Mesothelial cell of epicardium (in vitro differentiated cells): ENCODE measurements around the gene RPL27A. TPM values are rescaled to one million over a fixed set of nuclear protein-coding genes. Genes with fewer than 3 reads are reported as not detected.

Experiments used
- DNase-seq, 2 experiments: peaks; one replicate each; pipeline ENCODE4 v3.0.0; 2021; ENCODE audit warnings: low spot score in 2 of 2; ENCODE audit not compliant: unreplicated experiment in 2 of 2
- H3K27ac Mint-ChIP-seq: 2 replicates; pipeline ENCODE4 v1.8.0; 2021; ENCODE audit warnings: mixed read lengths
- H3K27me3 Mint-ChIP-seq: 2 replicates; pipeline ENCODE4 v1.8.0; 2021; ENCODE audit warnings: low read depth, mixed read lengths
- H3K36me3 Mint-ChIP-seq: 2 replicates; pipeline ENCODE4 v1.8.0; 2021; ENCODE audit warnings: mixed read lengths
- H3K4me1 Mint-ChIP-seq: 2 replicates; pipeline ENCODE4 v1.8.0; 2021; ENCODE audit warnings: mixed read lengths
- H3K4me3 Mint-ChIP-seq: 2 replicates; pipeline ENCODE4 v1.8.0; 2021; ENCODE audit warnings: mild to moderate bottlenecking, moderate library complexity, mixed read lengths
- H3K9me3 Mint-ChIP-seq: 2 replicates; pipeline ENCODE4 v1.8.0; 2021; ENCODE audit warnings: mixed read lengths
- total RNA-seq: library from RNA; stranded (reverse); gene quantifications from 3 replicates; pipeline ENCODE4 v1.2.1, GENCODE V29; 2021
- TF ChIP-seq, protein P1 (sequence below): fragments of 200-600 bp; sonication (generic); IDR thresholded peaks from one replicate; pipeline ENCODE4 v1.5.0; 2021; ENCODE audit warnings: antibody characterized with exemption; ENCODE audit not compliant: unreplicated experiment

The RPL27A gene
- total RNA-seq, 1 donor from 2014 or later: 923 TPM

DNA sequence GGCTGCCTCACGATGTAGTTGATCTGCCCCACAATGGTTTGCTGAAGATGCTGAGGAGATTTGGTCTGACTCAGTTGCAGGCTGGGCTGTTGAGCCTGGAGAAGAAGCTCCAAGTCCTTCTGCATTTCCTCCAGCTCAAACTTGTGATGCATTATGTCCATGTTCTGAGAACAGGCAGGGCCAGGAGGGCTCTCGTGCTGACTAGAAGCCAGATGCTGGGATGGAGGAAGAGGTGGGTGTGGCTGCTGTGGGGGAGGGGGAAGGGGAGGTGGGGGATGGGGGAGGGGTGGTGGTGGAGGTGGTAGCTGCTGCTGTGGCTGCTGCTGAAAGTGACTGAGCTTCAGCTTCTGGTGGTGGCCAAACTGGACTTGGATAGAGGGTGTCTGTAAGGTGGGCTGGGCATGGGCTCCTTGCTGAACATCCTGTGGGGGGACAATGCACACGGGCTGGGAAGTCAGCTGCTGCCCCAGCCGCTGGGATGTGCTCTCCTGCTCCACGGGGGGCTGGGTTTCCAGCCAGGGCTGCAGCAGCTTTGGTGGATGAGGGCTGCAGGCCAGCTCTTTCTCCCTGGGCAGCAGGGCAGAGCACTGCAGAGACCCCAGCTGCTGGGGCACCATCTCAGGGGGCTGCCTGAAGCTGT, 42.2 kb upstream of the RPL27A start:
- DNase-seq: no peak
- TF ChIP-seq, protein P1, sequence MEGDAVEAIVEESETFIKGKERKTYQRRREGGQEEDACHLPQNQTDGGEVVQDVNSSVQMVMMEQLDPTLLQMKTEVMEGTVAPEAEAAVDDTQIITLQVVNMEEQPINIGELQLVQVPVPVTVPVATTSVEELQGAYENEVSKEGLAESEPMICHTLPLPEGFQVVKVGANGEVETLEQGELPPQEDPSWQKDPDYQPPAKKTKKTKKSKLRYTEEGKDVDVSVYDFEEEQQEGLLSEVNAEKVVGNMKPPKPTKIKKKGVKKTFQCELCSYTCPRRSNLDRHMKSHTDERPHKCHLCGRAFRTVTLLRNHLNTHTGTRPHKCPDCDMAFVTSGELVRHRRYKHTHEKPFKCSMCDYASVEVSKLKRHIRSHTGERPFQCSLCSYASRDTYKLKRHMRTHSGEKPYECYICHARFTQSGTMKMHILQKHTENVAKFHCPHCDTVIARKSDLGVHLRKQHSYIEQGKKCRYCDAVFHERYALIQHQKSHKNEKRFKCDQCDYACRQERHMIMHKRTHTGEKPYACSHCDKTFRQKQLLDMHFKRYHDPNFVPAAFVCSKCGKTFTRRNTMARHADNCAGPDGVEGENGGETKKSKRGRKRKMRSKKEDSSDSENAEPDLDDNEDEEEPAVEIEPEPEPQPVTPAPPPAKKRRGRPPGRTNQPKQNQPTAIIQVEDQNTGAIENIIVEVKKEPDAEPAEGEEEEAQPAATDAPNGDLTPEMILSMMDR: no peak
- Mint-ChIP-seq H3K27ac (no peak overlapping the region), H3K27me3 (no peaks in the 10 kb centered on the region), H3K4me1 (peaks cover 5% of the 10 kb centered on the region), H3K9me3 (peaks cover 13% of the 10 kb centered on the region), H3K4me3 (no peak overlapping the region), H3K36me3 (peaks cover 22% of the 10 kb centered on the region)

DNA sequence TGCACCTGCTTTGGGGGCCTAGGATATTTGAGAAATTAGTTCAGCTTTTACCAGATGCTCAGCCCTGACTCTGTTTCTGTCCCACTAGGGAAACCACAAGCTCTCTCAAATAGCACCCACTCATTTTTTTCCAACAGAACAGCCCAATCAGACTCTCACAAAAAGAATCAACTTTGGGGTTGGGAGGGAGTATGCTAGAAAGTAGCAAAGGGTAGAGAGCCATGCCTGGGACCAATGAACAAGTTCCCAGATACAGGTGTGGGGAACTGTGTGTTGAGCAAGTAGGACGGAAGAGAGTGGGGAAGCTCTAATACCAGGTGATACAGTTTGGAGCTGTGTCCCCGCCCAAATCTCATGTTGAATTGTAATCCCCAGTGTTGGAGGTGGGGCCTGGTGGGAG, 41.3 kb upstream of the RPL27A start:
- Mint-ChIP-seq H3K36me3 (peaks cover 16% of the 10 kb centered on the region), H3K27ac (no peak overlapping the region), H3K4me3 (no peak overlapping the region), H3K4me1 (peaks cover 5% of the 10 kb centered on the region), H3K27me3 (no peaks in the 10 kb centered on the region), H3K9me3 (peaks cover 7% of the 10 kb centered on the region)
- no peak for DNase-seq
- TF ChIP-seq, protein P1: no peak

GRCh38 chr11:8642196-8642841, 40.3 kb upstream of the RPL27A start:
- no peaks in the 10 kb centered on the region for H3K27me3 Mint-ChIP-seq
- no peaks in the 10 kb centered on the region for H3K9me3 Mint-ChIP-seq
- H3K36me3 Mint-ChIP-seq: peaks cover 9% of the 10 kb centered on the region
- no peak overlapping the region for H3K4me3 Mint-ChIP-seq
- peaks cover 5% of the 10 kb centered on the region for H3K4me1 Mint-ChIP-seq
- H3K27ac Mint-ChIP-seq: no peak overlapping the region
- TF ChIP-seq, protein P1: no peak
- no peak for DNase-seq

DNA sequence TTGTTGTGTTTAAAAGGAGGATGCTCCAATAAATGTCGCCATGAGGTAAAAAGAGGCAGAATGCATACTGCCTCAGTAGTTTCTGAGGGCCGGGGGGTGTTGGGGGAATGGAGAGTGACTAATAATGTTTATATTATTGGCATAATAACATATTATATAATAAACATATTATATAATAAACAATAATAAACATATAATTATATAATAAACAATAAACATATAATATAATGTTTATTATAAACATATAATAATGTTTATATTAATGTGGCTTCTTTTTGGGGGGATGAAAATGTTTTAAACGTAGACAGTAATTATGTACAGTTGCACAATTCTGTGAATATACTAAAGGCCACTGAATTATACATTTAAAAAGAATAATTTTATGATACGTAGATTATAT, 35.7 kb upstream of the RPL27A start:
- H3K36me3 Mint-ChIP-seq: no peaks in the 10 kb centered on the region
- H3K9me3 Mint-ChIP-seq: no peaks in the 10 kb centered on the region
- H3K4me3 Mint-ChIP-seq: no peak overlapping the region
- H3K4me1 Mint-ChIP-seq: peaks cover 5% of the 10 kb centered on the region
- no peaks in the 10 kb centered on the region for H3K27me3 Mint-ChIP-seq
- DNase-seq: no peak
- no peak overlapping the region for H3K27ac Mint-ChIP-seq
- TF ChIP-seq, protein P1: no peak

GRCh38 chr11:8649361-8649760, 33.2 kb upstream of the RPL27A start:
- Mint-ChIP-seq H3K27me3 (no peaks in the 10 kb centered on the region), H3K27ac (no peak overlapping the region), H3K4me1 (no peaks in the 10 kb centered on the region), H3K9me3 (no peaks in the 10 kb centered on the region), H3K4me3 (no peak overlapping the region), H3K36me3 (no peaks in the 10 kb centered on the region)
- DNase-seq: no peak
- TF ChIP-seq, protein P1: no peak
